Loucy (cell line): ENCODE measurements around the gene AMPD1.

Source experiments
- H2AFZ ChIP-seq: fragments of 200-600 bp; sonication (generic); 2 replicates; pipeline ENCODE4 v1.6.0; 2016; ENCODE audit warnings: antibody characterized with exemption, mild to moderate bottlenecking, low read length, moderate library complexity
- H3F3A ChIP-seq: fragments of 200-600 bp; 2 replicates; pipeline ENCODE4 v1.6.0; 2016; ENCODE audit warnings: antibody characterized with exemption, low read depth, mild to moderate bottlenecking
- H3K27me3 ChIP-seq: fragments of 200-600 bp; sonication (generic); 2 replicates; pipeline ENCODE4 v1.6.1; 2014; ENCODE audit warnings: low read length, mild to moderate bottlenecking; ENCODE audit not compliant: insufficient read depth, poor library complexity, severe bottlenecking
- H3K36me3 ChIP-seq: fragments of 200-600 bp; sonication (generic); 2 replicates; pipeline ENCODE4 v1.6.1; 2016; ENCODE audit warnings: low read length; ENCODE audit not compliant: insufficient read depth
- H3K4me1 ChIP-seq: fragments of 200-600 bp; sonication (generic); 2 replicates; pipeline ENCODE4 v1.5.1; 2014; ENCODE audit warnings: low read length, mild to moderate bottlenecking; ENCODE audit not compliant: insufficient read depth, poor library complexity, severe bottlenecking
- H3K4me2 ChIP-seq: fragments of 200-600 bp; sonication (generic); 2 replicates; pipeline ENCODE4 v1.6.0; 2014; ENCODE audit warnings: antibody characterized with exemption, low read length, low read depth, mild to moderate bottlenecking; ENCODE audit not compliant: poor library complexity, severe bottlenecking
- H3K4me3 ChIP-seq: fragments of 200-600 bp; sonication (generic); 2 replicates; pipeline ENCODE4 v1.5.1; 2014; ENCODE audit warnings: low read length, mild to moderate bottlenecking, mixed read lengths; ENCODE audit not compliant: poor library complexity, severe bottlenecking
- H3K79me2 ChIP-seq: fragments of 200-600 bp; sonication (generic); 2 replicates; pipeline ENCODE4 v1.6.1; 2014; ENCODE audit warnings: low read length; ENCODE audit not compliant: insufficient read depth
- H3K9ac ChIP-seq: fragments of 200-600 bp; sonication (generic); 2 replicates; pipeline ENCODE4 v1.6.0; 2014; ENCODE audit warnings: mild to moderate bottlenecking, low read depth, low read length, moderate library complexity; ENCODE audit not compliant: poor library complexity, severe bottlenecking
- H3K9me2 ChIP-seq: fragments of 200-600 bp; sonication (generic); replicated peaks from 2 replicates; pipeline ENCODE4 v1.6.1; 2016; ENCODE audit warnings: low read depth, low read length, mixed read lengths
- H3K9me3 ChIP-seq: fragments of 200-600 bp; sonication (generic); 2 replicates; pipeline ENCODE4 v1.6.1; 2014; ENCODE audit warnings: mild to moderate bottlenecking, antibody characterized with exemption, low read length, low read depth; ENCODE audit not compliant: insufficient read depth
- H4K20me1 ChIP-seq: fragments of 200-600 bp; sonication (generic); 2 replicates; pipeline ENCODE4 v1.6.0; 2014; ENCODE audit warnings: antibody characterized with exemption, low read length, mild to moderate bottlenecking; ENCODE audit not compliant: insufficient read depth, poor library complexity, severe bottlenecking
- CTCF ChIP-seq: fragments of 200-600 bp; sonication (generic); conservative IDR thresholded peaks from 2 replicates; pipeline ENCODE4 v1.5.1; 2014; ENCODE audit warnings: mild to moderate bottlenecking, antibody characterized with exemption, low read length
- EZH2phosphoT487 ChIP-seq: fragments of 200-600 bp; IDR thresholded peaks from 2 replicates; pipeline ENCODE4 v1.6.1; 2018; ENCODE audit warnings: antibody characterized with exemption, mild to moderate bottlenecking, moderate library complexity, borderline replicate concordance

The AMPD1 gene

GRCh38 chr1:114677691-114678090 lies 17.7 kb downstream of the AMPD1 start:
- no peak overlapping the region for H3K9ac ChIP-seq

GRCh38 chr1:114676115-114676514 lies 19.2 kb downstream of the AMPD1 start:
- H3K4me2 ChIP-seq: no peak overlapping the region
- no peaks in the 10 kb centered on the region for H3K9me3 ChIP-seq
- no peaks in the 10 kb centered on the region for H3K9me2 ChIP-seq
- H3F3A ChIP-seq: no peaks in the 10 kb centered on the region
- TF ChIP-seq EZH2phosphoT487 (no peak), CTCF (no peak)
- H3K27me3 ChIP-seq: no peaks in the 10 kb centered on the region
- no peaks in the 10 kb centered on the region for H3K79me2 ChIP-seq
- no peaks in the 10 kb centered on the region for H4K20me1 ChIP-seq
- no peak overlapping the region for H3K9ac ChIP-seq
- H3K4me1 ChIP-seq: no peaks in the 10 kb centered on the region
- H2AFZ ChIP-seq: no peak overlapping the region
- no peaks in the 10 kb centered on the region for H3K36me3 ChIP-seq
- no peak overlapping the region for H3K4me3 ChIP-seq

More at GRCh38 chr1:114677691-114678090, 17.7 kb downstream of the AMPD1 start:
- H3K4me3 ChIP-seq: no peak overlapping the region
- H3K9me3 ChIP-seq: no peaks in the 10 kb centered on the region
- H3F3A ChIP-seq: no peaks in the 10 kb centered on the region
- no peaks in the 10 kb centered on the region for H3K27me3 ChIP-seq
- H3K9me2 ChIP-seq: no peaks in the 10 kb centered on the region
- TF ChIP-seq EZH2phosphoT487: no peak
- TF ChIP-seq CTCF: no peak
- H3K4me1 ChIP-seq: no peaks in the 10 kb centered on the region
- no peaks in the 10 kb centered on the region for H3K79me2 ChIP-seq
- no peak overlapping the region for H2AFZ ChIP-seq
- no peaks in the 10 kb centered on the region for H3K36me3 ChIP-seq
- H3K4me2 ChIP-seq: no peak overlapping the region
- H4K20me1 ChIP-seq: no peaks in the 10 kb centered on the region

GRCh38 chr1:114671939-114672275 lies 23.4 kb downstream of the AMPD1 start:
- H3K79me2 ChIP-seq: no peaks in the 10 kb centered on the region
- no peak overlapping the region for H3K4me3 ChIP-seq
- no peak overlapping the region for H3K9ac ChIP-seq
- no peak overlapping the region for H3K4me2 ChIP-seq
- H3K4me1 ChIP-seq: no peaks in the 10 kb centered on the region
- no peaks in the 10 kb centered on the region for H3K9me2 ChIP-seq
- no peak overlapping the region for H2AFZ ChIP-seq
- no peaks in the 10 kb centered on the region for H4K20me1 ChIP-seq
- no peaks in the 10 kb centered on the region for H3F3A ChIP-seq
- no peaks in the 10 kb centered on the region for H3K36me3 ChIP-seq
- no peaks in the 10 kb centered on the region for H3K9me3 ChIP-seq
- H3K27me3 ChIP-seq: no peaks in the 10 kb centered on the region
- no peak for TF ChIP-seq CTCF
- TF ChIP-seq EZH2phosphoT487: no peak
